Amniotic epithelial cell (primary cell): ENCODE data around the gene DAP.
A peak's percentile ranks its signal among the peaks of the same experiment; 100 is the strongest.

Source experiments
- DNase-seq: peaks from one replicate; pipeline ENCODE4 v3.0.0-alpha.2; 2010; ENCODE audit warnings: low read depth

DAP gene

GRCh38 chr5:10760096-10760920 lies 726 bp downstream of the DAP start:
- peak; percentile 44 for DNase-seq

GRCh38 chr5:10759111-10759510 lies 1.9 kb downstream of the DAP start:
- DNase-seq = no peak

- DNase-seq = no peak
Measured at GRCh38 chr5:10757922-10758555, 3.0 kb downstream of the DAP start.

GRCh38 chr5:10757043-10757442 lies 4.0 kb downstream of the DAP start:
- no peak for DNase-seq

- peak; percentile 84 for DNase-seq
Measured at GRCh38 chr5:10756549-10756948, 4.5 kb downstream of the DAP start.

- no peak for DNase-seq
Measured at GRCh38 chr5:10753178-10753577, 7.9 kb downstream of the DAP start.

GRCh38 chr5:10752451-10752850 lies 8.6 kb downstream of the DAP start:
- DNase-seq = no peak

GRCh38 chr5:10750909-10751308 lies 10.1 kb downstream of the DAP start:
- no peak for DNase-seq

- DNase-seq = no peak
Measured at GRCh38 chr5:10747678-10748622, 13.1 kb downstream of the DAP start.

- DNase-seq = no peak
Measured at GRCh38 chr5:10746711-10747110, 14.3 kb downstream of the DAP start.

GRCh38 chr5:10745133-10745532 lies 15.9 kb downstream of the DAP start:
- DNase-seq = peak; percentile 58

- no peak for DNase-seq
Measured at GRCh38 chr5:10744681-10745080, 16.4 kb downstream of the DAP start.

GRCh38 chr5:10743951-10744350 lies 17.1 kb downstream of the DAP start:
- no peak for DNase-seq

GRCh38 chr5:10743526-10743925 lies 17.5 kb downstream of the DAP start:
- no peak for DNase-seq

GRCh38 chr5:10741661-10742060 lies 19.4 kb downstream of the DAP start:
- DNase-seq = no peak

GRCh38 chr5:10740384-10740783 lies 20.6 kb downstream of the DAP start:
- no peak for DNase-seq

GRCh38 chr5:10737880-10738279 lies 23.2 kb downstream of the DAP start:
- no peak for DNase-seq

- DNase-seq = no peak
Measured at GRCh38 chr5:10736808-10737207, 24.2 kb downstream of the DAP start.

GRCh38 chr5:10736354-10736753 lies 24.7 kb downstream of the DAP start:
- DNase-seq = no peak

- DNase-seq = no peak
Measured at GRCh38 chr5:10735569-10736276, 25.3 kb downstream of the DAP start.

- DNase-seq = no peak
Measured at GRCh38 chr5:10734832-10735523, 26.1 kb downstream of the DAP start.
